Stomach (tissue), 9 donors: Measurements from ENCODE around the gene OTOGL. TPM values are rescaled to one million over a fixed set of nuclear protein-coding genes. Genes with fewer than 3 reads are reported as not detected.
"Not testable (repeated sequence)": the region's sequence is repeated elsewhere in the genome, so short reads cannot be mapped to it uniquely, and the experiment has no call there.

Source experiments
- DNase-seq, 2 donors: peaks; one replicate each; pipeline versions ENCODE4 v3.0.0 to v3.0.0-alpha.2; 2013 to 2019
- H3K27ac ChIP-seq, 5 donors: fragments of 200-600 bp in 4 of 5; sonication (generic) in 4 of 5; one replicate each; pipeline ENCODE4 v1.5.1; 2013 to 2019; ENCODE audit warnings: mild to moderate bottlenecking in 1 of 5, moderate library complexity in 1 of 5
- H3K27me3 ChIP-seq, 3 donors: fragments of 200-600 bp; sonication (generic); one replicate each; pipeline ENCODE4 v1.5.1; 2017 to 2019; ENCODE audit warnings: mixed run types in 1 of 3
- H3K36me3 ChIP-seq, 4 donors: fragments of 200-600 bp; sonication (generic); 1 replicate in 3 of 4; 2 replicates in 1 of 4; pipeline ENCODE4 v1.5.1; 2016 to 2019
- H3K4me1 ChIP-seq, 4 donors: fragments of 200-600 bp; sonication (generic); one replicate each; pipeline ENCODE4 v1.5.1; 2016 to 2019
- H3K4me3 ChIP-seq, 4 donors: fragments of 200-600 bp; sonication (generic) in 3 of 4; one replicate each; pipeline ENCODE4 v1.5.1; 2016 to 2019; ENCODE audit warnings: mild to moderate bottlenecking in 1 of 4
- H3K9me3 ChIP-seq, 4 donors: fragments of 200-600 bp; sonication (generic); one replicate each; pipeline ENCODE4 v1.5.1; 2016 to 2019
- EP300 ChIP-seq: sonication (generic); formaldehyde crosslinking; IDR thresholded peaks from one replicate; pipeline ENCODE4 v1.6.1; 2017; ENCODE audit warnings: antibody characterized with exemption
- POLR2A ChIP-seq, 4 donors: fragments of 450-650 bp; IDR thresholded peaks; one replicate each; pipeline ENCODE4 v1.6.1; 2016; ENCODE audit warnings: antibody characterized with exemption in 4 of 4, control low read depth in 2 of 4, mild to moderate bottlenecking in 1 of 4, moderate library complexity in 1 of 4
- POLR2AphosphoS5 ChIP-seq, 3 donors: sonication (generic); formaldehyde crosslinking; IDR thresholded peaks; one replicate each; pipeline ENCODE4 v1.6.1; 2016; ENCODE audit warnings: antibody characterized with exemption in 3 of 3
- WGBS, 5 donors: extraction: QIAGEN DNeasy Blood & Tissue Kit in 3 of 5; methylation state at CpG; one replicate each; pipeline versions ENCODE4 v1.1.5 to v1.1.7; 2013 to 2018; 5-methylcytosine and 5-hydroxymethylcytosine counted together
- intact Hi-C: fragments of 100-400 bp; cut with DNase I; formaldehyde crosslinking; loops from one replicate; pipeline ENCODE4 v1.15.1; 2023; ENCODE audit warnings: low total_unique reads
- polyA plus RNA-seq, 3 donors: library from polyadenylated mRNA; stranded (reverse); fragments of 200-250 nt; gene quantifications; one replicate each; pipeline ENCODE4 v1.2.3, GENCODE V29; 2013
- total RNA-seq, 5 donors: library from RNA; depleted of rRNA; stranded (reverse); fragments of >200 nt; gene quantifications; one replicate each; pipeline versions ENCODE4 v1.1.0 to v1.2.3, GENCODE V29; 2014 to 2016
- TF ChIP-seq, protein P1 (sequence below), 7 experiments: fragments of 450-650 bp in 4 of 7; fragments of 200-600 bp in 3 of 7; sonication (generic) in 3 of 7; IDR thresholded peaks; one replicate each; pipeline ENCODE4 v1.5.1; 2016 to 2019; ENCODE audit warnings: antibody characterized with exemption in 7 of 7, control low read depth in 2 of 7, mild to moderate bottlenecking in 1 of 7
- donor health status: healthy with polysubstance abuse.
- donor health status: Bipolar disorder and iron deficiency.
- donor health status: healthy.

The OTOGL gene
- total and polyA plus RNA-seq, 8 donors = 0.58 to 1.7 (median 0.99) TPM; not detected in 4

DNA sequence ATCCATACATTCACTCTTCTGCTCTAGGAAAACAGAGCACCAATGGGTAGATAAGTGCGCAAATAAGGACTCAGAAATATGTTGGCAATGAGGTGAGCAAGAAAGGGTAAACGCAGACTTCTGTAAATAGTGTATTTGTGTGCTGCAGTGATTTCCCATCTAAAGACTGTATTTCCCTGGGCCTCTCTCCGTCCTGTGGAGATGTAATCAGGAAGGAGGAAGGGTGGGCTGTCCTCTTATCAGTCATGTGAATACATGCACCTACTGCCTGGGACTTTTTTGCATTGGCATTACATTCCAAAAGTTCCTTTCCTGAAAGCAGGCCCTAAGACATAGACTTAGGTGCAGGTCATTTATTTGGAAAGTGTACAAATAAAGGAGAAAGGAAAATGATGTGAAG lies 114.5 kb downstream of the OTOGL start:
- no peaks in the 10 kb centered on the region for H3K27me3 ChIP-seq
- no peak overlapping the region for H3K27ac ChIP-seq
- TF ChIP-seq EP300 = no peak
- no peak for TF ChIP-seq POLR2A (IDR thresholded peaks at IDR 0.05)
- no peak for TF ChIP-seq POLR2AphosphoS5 (IDR thresholded peaks at IDR 0.05)
- TF ChIP-seq, protein P1, sequence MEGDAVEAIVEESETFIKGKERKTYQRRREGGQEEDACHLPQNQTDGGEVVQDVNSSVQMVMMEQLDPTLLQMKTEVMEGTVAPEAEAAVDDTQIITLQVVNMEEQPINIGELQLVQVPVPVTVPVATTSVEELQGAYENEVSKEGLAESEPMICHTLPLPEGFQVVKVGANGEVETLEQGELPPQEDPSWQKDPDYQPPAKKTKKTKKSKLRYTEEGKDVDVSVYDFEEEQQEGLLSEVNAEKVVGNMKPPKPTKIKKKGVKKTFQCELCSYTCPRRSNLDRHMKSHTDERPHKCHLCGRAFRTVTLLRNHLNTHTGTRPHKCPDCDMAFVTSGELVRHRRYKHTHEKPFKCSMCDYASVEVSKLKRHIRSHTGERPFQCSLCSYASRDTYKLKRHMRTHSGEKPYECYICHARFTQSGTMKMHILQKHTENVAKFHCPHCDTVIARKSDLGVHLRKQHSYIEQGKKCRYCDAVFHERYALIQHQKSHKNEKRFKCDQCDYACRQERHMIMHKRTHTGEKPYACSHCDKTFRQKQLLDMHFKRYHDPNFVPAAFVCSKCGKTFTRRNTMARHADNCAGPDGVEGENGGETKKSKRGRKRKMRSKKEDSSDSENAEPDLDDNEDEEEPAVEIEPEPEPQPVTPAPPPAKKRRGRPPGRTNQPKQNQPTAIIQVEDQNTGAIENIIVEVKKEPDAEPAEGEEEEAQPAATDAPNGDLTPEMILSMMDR (IDR thresholded peaks at IDR 0.05) = no peak
- intact Hi-C loops = no loop called here
- 28 to 61% (median 42%) methylated on average over 3 of the region's 3 CpGs for WGBS, 5 donors
- no peaks in the 10 kb centered on the region for H3K9me3 ChIP-seq
- peaks cover 0 to 2% (median 0%) of the 10 kb centered on the region in 4 donors for H3K4me1 ChIP-seq
- no peaks in the 10 kb centered on the region for H3K36me3 ChIP-seq
- DNase-seq = no peak
- no peak overlapping the region for H3K4me3 ChIP-seq

DNA sequence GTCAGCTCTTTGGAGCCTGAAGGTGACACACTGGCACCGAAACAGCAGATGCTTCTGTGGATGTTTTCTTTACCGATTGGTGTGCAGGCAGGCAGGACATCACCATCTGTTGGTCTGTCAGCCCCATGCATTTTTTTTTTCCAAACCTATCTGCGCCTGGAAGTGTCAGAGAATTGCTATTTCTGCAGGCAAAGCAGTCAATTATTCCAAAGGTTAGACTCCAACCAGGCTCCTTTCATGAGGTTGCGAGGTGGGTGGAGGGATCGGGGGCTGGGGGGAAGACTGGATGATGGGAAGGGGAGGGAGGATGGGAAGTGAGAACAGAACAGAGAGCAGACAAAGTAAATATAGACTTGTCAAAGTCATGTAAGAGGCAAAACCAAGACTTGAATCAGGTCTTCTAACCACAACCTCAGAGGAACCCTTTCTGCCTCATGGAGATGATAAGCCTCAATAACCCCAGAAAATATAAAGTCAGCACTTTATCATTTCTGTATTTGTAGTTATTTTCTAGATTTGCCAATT lies 117.7 kb downstream of the OTOGL start:
- Histone ChIP-seq H3K4me1 (peaks cover 0 to 11% (median 0%) of the 10 kb centered on the region in 4 donors), H3K4me3 (no peak overlapping the region), H3K9me3 (no peaks in the 10 kb centered on the region), H3K27ac (no peak overlapping the region), H3K36me3 (no peaks in the 10 kb centered on the region), H3K27me3 (no peaks in the 10 kb centered on the region)
- TF ChIP-seq POLR2A (IDR thresholded peaks at IDR 0.05) = no peak
- no peak for TF ChIP-seq EP300
- TF ChIP-seq POLR2AphosphoS5 (IDR thresholded peaks at IDR 0.05) = no peak
- TF ChIP-seq, protein P1 (IDR thresholded peaks at IDR 0.05) = no peak
- intact Hi-C loops = no loop called here
- 58 to 76% (median 73%) methylated on average over 5 of the region's 5 CpGs for WGBS, 5 donors
- DNase-seq = peak in 1 of 2 donors; percentile 20

DNA sequence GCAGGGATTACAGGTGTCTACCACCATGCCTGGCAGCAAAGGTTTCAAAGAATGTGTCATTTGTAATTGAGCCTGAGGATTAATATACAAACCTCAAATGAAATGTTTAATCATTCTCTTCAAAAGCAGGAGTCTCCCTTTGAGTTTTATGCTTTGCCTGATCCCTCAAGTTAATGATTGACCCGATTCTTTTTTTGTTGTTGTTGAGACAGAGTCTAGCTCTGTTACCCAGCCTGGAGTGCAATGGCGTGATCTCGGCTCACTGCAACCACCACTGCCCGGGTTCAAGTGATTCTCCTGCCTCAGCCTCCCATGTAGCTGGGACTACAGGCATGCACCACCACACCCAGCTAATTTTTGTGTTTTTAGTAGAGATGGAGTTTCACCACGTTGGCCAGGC lies 119.6 kb downstream of the OTOGL start:
- WGBS, 5 donors = 51 to 61% (median 56%) methylated on average over 5 of the region's 5 CpGs
- H3K27ac ChIP-seq, intact Hi-C loops, H3K9me3 ChIP-seq, H3K27me3 ChIP-seq, DNase-seq, H3K4me3 ChIP-seq, H3K36me3 ChIP-seq: not testable (repeated sequence)
- peaks cover 0 to 11% (median 0%) of the 10 kb centered on the region in 4 donors for H3K4me1 ChIP-seq

DNA sequence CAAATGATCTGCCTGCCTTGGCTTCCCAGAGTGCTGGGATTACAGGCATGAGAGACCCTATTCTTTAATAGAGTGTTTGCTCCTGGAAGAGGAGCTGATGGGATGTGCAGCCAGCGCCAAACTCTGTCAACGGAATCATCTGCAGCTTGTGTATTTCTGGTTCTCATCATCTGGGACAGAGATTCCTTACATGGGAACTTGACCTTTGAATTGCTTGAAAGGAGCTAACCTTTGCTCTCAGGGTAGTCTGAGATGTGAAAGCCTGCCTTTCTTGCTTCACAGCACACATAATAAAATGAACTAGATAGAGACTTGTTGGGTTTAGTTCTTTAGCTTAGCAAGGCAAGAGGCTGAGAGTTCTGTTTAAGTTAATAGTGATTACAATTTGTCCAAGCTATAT lies 120.0 kb downstream of the OTOGL start:
- H3K27ac ChIP-seq = no peak overlapping the region
- peak in 1 of 2 donors; percentile 51 for DNase-seq
- H3K36me3 ChIP-seq = no peaks in the 10 kb centered on the region
- no peak for TF ChIP-seq EP300
- TF ChIP-seq, protein P1 (IDR thresholded peaks at IDR 0.05) = no peak
- TF ChIP-seq POLR2A (IDR thresholded peaks at IDR 0.05) = no peak
- no peak for TF ChIP-seq POLR2AphosphoS5 (IDR thresholded peaks at IDR 0.05)
- H3K9me3 ChIP-seq = no peaks in the 10 kb centered on the region
- 78 to 93% (median 83%) methylated on average over 2 of the region's 2 CpGs for WGBS, 5 donors
- no peak overlapping the region for H3K4me3 ChIP-seq
- H3K27me3 ChIP-seq = no peaks in the 10 kb centered on the region
- intact Hi-C loops = no loop called here
- peaks cover 0 to 11% (median 0%) of the 10 kb centered on the region in 4 donors for H3K4me1 ChIP-seq

DNA sequence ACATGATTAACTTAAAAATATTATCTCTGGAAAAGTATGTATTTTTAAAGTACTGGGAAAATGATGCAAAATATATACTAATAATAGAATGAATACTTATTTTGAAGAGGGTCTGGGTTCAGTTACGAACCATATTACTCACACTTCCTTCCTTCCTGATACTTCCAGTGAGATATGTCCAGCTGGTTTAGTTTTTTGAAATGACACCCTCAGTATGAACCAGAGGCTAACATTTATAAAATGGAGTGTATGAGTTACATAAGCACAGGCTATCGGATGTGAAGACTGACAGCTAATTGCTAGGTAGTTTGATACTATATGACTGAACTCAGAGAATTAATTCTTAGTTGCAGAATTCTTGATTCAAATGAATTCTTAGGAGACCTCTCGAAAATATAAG lies 122.9 kb downstream of the OTOGL start:
- H3K9me3 ChIP-seq = no peaks in the 10 kb centered on the region
- TF ChIP-seq POLR2AphosphoS5 (IDR thresholded peaks at IDR 0.05) (no peak), POLR2A (IDR thresholded peaks at IDR 0.05) (no peak), EP300 (no peak)
- TF ChIP-seq, protein P1 (IDR thresholded peaks at IDR 0.05) = no peak
- no peaks in the 10 kb centered on the region for H3K27me3 ChIP-seq
- no peak overlapping the region for H3K27ac ChIP-seq
- no peak overlapping the region for H3K4me3 ChIP-seq
- no peaks in the 10 kb centered on the region for H3K36me3 ChIP-seq
- WGBS, 5 donors = 63 to 83% (median 74%) methylated on average over 3 of the region's 3 CpGs
- no peak for DNase-seq
- intact Hi-C loops = no loop called here
- H3K4me1 ChIP-seq = peaks cover 0 to 11% (median 0%) of the 10 kb centered on the region in 4 donors
